K562 (cell line): ENCODE results near the gene MTF1. TPM values are rescaled to one million over a fixed set of nuclear protein-coding genes. Genes with fewer than 3 reads are reported as not detected.

Experiments used
- ATAC-seq: fragments of 200-7000 bp; cut with Tn5 transposase; 3 replicates; pipeline ENCODE4 v1.9.1; 2020; ENCODE audit warnings: moderate library complexity
- BruUV-seq: library from RNA; stranded (reverse); fragments of 400-500 nt; replicated peaks from 2 replicates; lab custom pipeline; 2021; lab: Mats Ljungman, UMichigan
- CTCF ChIA-PET: fragments of 300-600 bp; formaldehyde crosslinking; extraction: SDS; loops from one replicate; lab custom pipeline; 2021; ENCODE audit warnings: low intra/inter-chr PET ratio; lab: Yijun Ruan, JAX
- POLR2A ChIA-PET: fragments of 300-600, 350-650 bp; sonication (Branson Sonifier 250); formaldehyde crosslinking; extraction: SDS; loops from one replicate; lab custom pipeline; 2021; ENCODE audit warnings: antibody characterized with exemption, inconsistent platforms; lab: Yijun Ruan, JAX
- DNase-seq, 4 experiments: peaks; one replicate each; pipeline versions ENCODE4 v3.0.0 to v3.0.0-alpha.2; 2011 to 2018; ENCODE audit warnings: low spot score in 3 of 4, mixed read lengths in 3 of 4; ENCODE audit errors: extremely low read depth in 1 of 4
- FAIRE-seq: peaks from 2 replicates; lab custom pipeline; 2011; peaks lifted over from hg19 to GRCh38; lab: Jason Lieb, UNC
- H2AFZ ChIP-seq: 2 replicates; pipeline ENCODE4 v1.6.0; 2011; ENCODE audit warnings: low read depth, low read length, control low read depth, inconsistent platforms
- H3K27ac ChIP-seq: fragments of 200-600 bp; 3 replicates; pipeline ENCODE4 v1.8.0; 2011; ENCODE audit warnings: low read depth, mild to moderate bottlenecking, control low read depth, inconsistent platforms, low read length, moderate library complexity, mixed read lengths; ENCODE audit errors: extremely low read depth
- H3K27me3 ChIP-seq, 2 experiments: fragments of 300-600 bp in 1 of 2; 2 replicates in 1 of 2; 3 replicates in 1 of 2; pipeline versions ENCODE4 v1.6.0 to v1.8.0; 2011; ENCODE audit warnings: inconsistent platforms in 2 of 2, low read length in 2 of 2, mild to moderate bottlenecking in 1 of 2, mixed read lengths in 1 of 2, moderate library complexity in 1 of 2; ENCODE audit not compliant: control insufficient read depth in 2 of 2, insufficient read depth in 2 of 2
- H3K36me3 ChIP-seq: fragments of 300-600 bp; 3 replicates; pipeline ENCODE4 v1.8.0; 2011; ENCODE audit warnings: mild to moderate bottlenecking, low read length, inconsistent platforms; ENCODE audit not compliant: control insufficient read depth, insufficient read depth
- H3K4me1 ChIP-seq, 2 experiments: fragments of 200-600 bp in 1 of 2; replicated peaks in 1 of 2; 2 replicates in 1 of 2; 3 replicates in 1 of 2; pipeline versions ENCODE4 v1.5.1 to v1.8.0; 2011; ENCODE audit warnings: inconsistent platforms in 2 of 2, low read length in 2 of 2, mild to moderate bottlenecking in 1 of 2, mixed read lengths in 1 of 2, moderate library complexity in 1 of 2; ENCODE audit not compliant: control insufficient read depth in 2 of 2, insufficient read depth in 2 of 2
- H3K4me2 ChIP-seq: 2 replicates; pipeline ENCODE4 v1.6.1; 2011; ENCODE audit warnings: low read length, control low read depth, inconsistent platforms, mixed read lengths; ENCODE audit not compliant: insufficient read depth
- H3K4me3 ChIP-seq: fragments of 200-600 bp; sonication (generic), shearing (Covaris generic); 2 replicates; pipeline ENCODE4 v1.5.1; 2016; ENCODE audit warnings: control low read depth, inconsistent platforms
- H3K79me2 ChIP-seq: fragments of 200-600 bp; 3 replicates; pipeline ENCODE4 v1.8.0; 2011; ENCODE audit warnings: low read length, inconsistent platforms; ENCODE audit not compliant: control insufficient read depth, insufficient read depth
- H3K9ac ChIP-seq, 2 experiments: 2 replicates each; pipeline versions ENCODE4 v1.6.0 to v1.6.1; 2011; ENCODE audit warnings: low read depth in 2 of 2, low read length in 2 of 2, control low read depth in 1 of 2, inconsistent platforms in 1 of 2, mild to moderate bottlenecking in 1 of 2, mixed read lengths in 1 of 2; ENCODE audit not compliant: insufficient read depth in 1 of 2
- H3K9me1 ChIP-seq: one replicate; pipeline ENCODE4 v1.6.0; 2011; ENCODE audit warnings: inconsistent platforms, mild to moderate bottlenecking, low read length, moderate library complexity; ENCODE audit not compliant: control insufficient read depth, insufficient read depth
- H3K9me3 ChIP-seq: replicated peaks from 2 replicates; pipeline ENCODE4 v1.5.1; 2011; ENCODE audit warnings: low read depth, low read length, inconsistent platforms; ENCODE audit not compliant: control insufficient read depth, insufficient read depth
- H4K20me1 ChIP-seq: replicated peaks from 2 replicates; pipeline ENCODE4 v1.6.1; 2011; ENCODE audit warnings: low read length, inconsistent platforms, mixed read lengths; ENCODE audit not compliant: control insufficient read depth, insufficient read depth
- ASH1L ChIP-seq: fragments of 450-650 bp; IDR thresholded peaks from 2 replicates; pipeline ENCODE4 v1.6.1; 2018; ENCODE audit warnings: borderline replicate concordance, mild to moderate bottlenecking, low read depth; ENCODE audit not compliant: partially characterized antibody
- CBFA2T2 ChIP-seq: fragments of 450-650 bp; conservative IDR thresholded peaks from 2 replicates; pipeline ENCODE4 v1.6.1; 2017; ENCODE audit warnings: mild to moderate bottlenecking
- CTBP1 ChIP-seq: fragments of 450-650 bp; IDR thresholded peaks from 2 replicates; pipeline ENCODE4 v1.6.1; 2016; ENCODE audit warnings: borderline replicate concordance
- GABPB1 ChIP-seq: sonication (generic); formaldehyde crosslinking; IDR thresholded peaks from 2 replicates; pipeline ENCODE4 v1.8.0; 2022; ENCODE audit warnings: mild to moderate bottlenecking, missing genetic modification reagents
- HDAC3 ChIP-seq: fragments of 450-650 bp; IDR thresholded peaks from 2 replicates; pipeline ENCODE4 v1.6.1; 2018; ENCODE audit warnings: borderline replicate concordance, mild to moderate bottlenecking, moderate library complexity; ENCODE audit not compliant: partially characterized antibody
- HDAC6 ChIP-seq: IDR thresholded peaks from 2 replicates; pipeline ENCODE4 v1.6.1; 2012; ENCODE audit warnings: low read depth, mild to moderate bottlenecking, control low read depth, inconsistent platforms, low read length, moderate library complexity
- HMGN3 ChIP-seq: IDR thresholded peaks from 2 replicates; pipeline ENCODE4 v1.6.1; 2011; ENCODE audit warnings: borderline replicate concordance, low read depth, mild to moderate bottlenecking, mixed read lengths, low read length; ENCODE audit not compliant: insufficient read length; ENCODE audit errors: extremely low read depth
- KLF16 ChIP-seq: IDR thresholded peaks from 2 replicates; pipeline ENCODE4 v1.6.1; 2016; ENCODE audit warnings: antibody characterized with exemption
- SMARCE1 ChIP-seq: fragments of 450-650 bp; IDR thresholded peaks from 2 replicates; pipeline ENCODE4 v1.7.1; 2016; ENCODE audit warnings: mild to moderate bottlenecking
- ZNF121 ChIP-seq: sonication (generic); formaldehyde crosslinking; conservative IDR thresholded peaks from 2 replicates; pipeline ENCODE4 v1.8.0; 2022; ENCODE audit warnings: missing genetic modification reagents
- ZNF165 ChIP-seq: fragments of 250-450 bp; sonication (Bioruptor Pico); IDR thresholded peaks from 2 replicates; pipeline ENCODE4 v1.4.0; 2020; ENCODE audit warnings: borderline replicate concordance
- ZNF174 ChIP-seq: fragments of 250-450 bp; sonication (Bioruptor Pico); IDR thresholded peaks from 2 replicates; pipeline ENCODE4 v1.4.0; 2020; ENCODE audit warnings: mild to moderate bottlenecking
- WGBS: fragments of 100-300 bp; shearing (Covaris generic); methylation state at CpG from one replicate; pipeline ENCODE4 v1.1.6; 2016; ENCODE audit warnings: low coverage, mixed read lengths; ENCODE audit not compliant: insufficient coverage; ENCODE audit errors: missing lambda C conversion rate; 5-methylcytosine and 5-hydroxymethylcytosine counted together
- in situ Hi-C: fragments of 300-500 bp; cut with MboI; formaldehyde crosslinking; loops from 4 replicates; pipeline ENCODE4 v1.15.0; 2018; ENCODE audit warnings: inconsistent platforms, mixed read lengths
- intact Hi-C: fragments of 100-400 bp; cut with micrococcal nuclease; formaldehyde crosslinking; loops from 2 replicates; pipeline ENCODE4 v1.14.2; 2022
- polyA plus RNA-seq, 8 experiments: library from polyadenylated mRNA; depleted of rRNA in 4 of 8; stranded (reverse) in 5 of 8; unstranded in 3 of 8; fragments of >200 nt; fragmentation: Nextera tagmentation in 2 of 8; fragmentation: Illumina TruSeq in 1 of 8; extraction: Ambion mirVana in 2 of 8; extraction: Trizol in 1 of 8; gene quantifications; 2 replicates each; pipeline versions ENCODE4 v1.2.1 to v1.2.3, GENCODE V29; 2011 to 2014; ENCODE audit warnings: inconsistent platforms in 1 of 8, missing spikeins in 1 of 8
- total RNA-seq, 7 experiments: library from RNA; depleted of rRNA in 6 of 7; stranded (reverse); fragments of >200 nt in 6 of 7; fragmentation: Illumina TruSeq in 2 of 7; extraction: Trizol in 2 of 7; gene quantifications; 2 replicates each; pipeline versions ENCODE4 v1.2.1 to v1.2.3, GENCODE V29; 2011 to 2021; ENCODE audit warnings: low replicate concordance in 1 of 7
- TF ChIP-seq, protein P1 (sequence below): fragments of 450-650 bp; IDR thresholded peaks from one replicate; pipeline ENCODE4 v1.6.1; 2018; ENCODE audit warnings: mild to moderate bottlenecking, moderate library complexity; ENCODE audit not compliant: partially characterized antibody
- TF ChIP-seq, protein P2 (sequence below): fragments of 250-450 bp; sonication (Bioruptor Pico); IDR thresholded peaks from 2 replicates; pipeline ENCODE4 v1.8.0; 2022; ENCODE audit warnings: inconsistent platforms
- TF ChIP-seq, protein P3 (sequence below): sonication (generic); formaldehyde crosslinking; IDR thresholded peaks from 2 replicates; pipeline ENCODE4 v1.8.1; 2023; ENCODE audit warnings: mild to moderate bottlenecking, missing genetic modification reagents

The MTF1 gene
- total and polyA plus RNA-seq, 9 of the 15 experiments (the other 6 are each of a cell fraction or from before 2014, with no cell fraction given), result 1.1 to 12.2 (median 4.3) TPM

DNA sequence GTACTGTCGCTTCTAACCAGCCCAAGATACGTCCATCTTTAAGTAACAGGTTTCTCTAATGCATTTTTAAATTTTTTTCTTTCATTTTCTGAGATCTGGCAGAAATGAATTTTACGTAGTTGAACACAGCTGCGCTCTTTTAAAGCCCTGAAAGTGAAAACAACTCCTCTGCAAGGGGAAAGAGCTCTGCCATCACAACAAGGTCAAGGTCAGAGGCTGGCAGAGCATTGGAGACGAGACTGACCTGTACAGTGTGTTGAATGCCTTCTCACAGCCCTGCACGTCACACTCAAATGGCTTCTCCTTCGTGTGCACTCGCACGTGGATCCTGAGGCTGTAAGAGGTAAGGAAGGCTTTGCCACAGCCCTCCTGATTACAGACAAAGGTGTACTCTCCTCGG lies 19.7 kb downstream of the MTF1 start (continued):
- TF ChIP-seq ZNF165 (CRISPR knock-in tag), result no peak
- no peak for TF ChIP-seq HDAC6
- TF ChIP-seq ASH1L, result no peak
- TF ChIP-seq ZNF121 (CRISPR knock-in tag), result no peak
- TF ChIP-seq, protein P1, sequence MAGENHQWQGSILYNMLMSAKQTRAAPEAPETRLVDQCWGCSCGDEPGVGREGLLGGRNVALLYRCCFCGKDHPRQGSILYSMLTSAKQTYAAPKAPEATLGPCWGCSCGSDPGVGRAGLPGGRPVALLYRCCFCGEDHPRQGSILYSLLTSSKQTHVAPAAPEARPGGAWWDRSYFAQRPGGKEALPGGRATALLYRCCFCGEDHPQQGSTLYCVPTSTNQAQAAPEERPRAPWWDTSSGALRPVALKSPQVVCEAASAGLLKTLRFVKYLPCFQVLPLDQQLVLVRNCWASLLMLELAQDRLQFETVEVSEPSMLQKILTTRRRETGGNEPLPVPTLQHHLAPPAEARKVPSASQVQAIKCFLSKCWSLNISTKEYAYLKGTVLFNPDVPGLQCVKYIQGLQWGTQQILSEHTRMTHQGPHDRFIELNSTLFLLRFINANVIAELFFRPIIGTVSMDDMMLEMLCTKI, result no peak
- TF ChIP-seq HMGN3, result no peak
- no peak for TF ChIP-seq KLF16

DNA sequence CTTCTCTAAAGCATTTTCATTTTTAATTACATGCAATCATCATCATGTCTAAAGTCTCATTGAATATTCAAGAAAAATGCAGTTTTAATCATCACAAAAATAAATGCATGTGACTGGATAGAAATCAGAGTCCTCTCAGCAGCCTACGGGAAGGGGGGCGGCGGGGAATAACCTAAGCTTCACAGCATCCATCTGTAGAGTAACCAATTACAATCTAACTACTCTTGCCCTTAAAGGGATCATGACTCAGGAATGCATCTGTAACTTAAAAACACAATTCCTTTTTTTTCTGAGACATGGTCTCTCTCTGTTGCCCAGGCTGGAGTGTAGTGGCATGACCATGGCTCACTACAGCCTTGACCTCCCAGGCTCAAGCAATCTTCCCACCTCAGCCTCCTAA lies 22.6 kb downstream of the MTF1 start:
- POLR2A ChIA-PET, result interaction anchor here (1.6 kb wide), 1 partner anchor 19 kb away, joined by 4 read pairs; no protein-coding TSS in a partner anchor
- 32% methylated on average over 2 of the region's 3 CpGs for WGBS
- H3K9ac ChIP-seq, result no peak overlapping the region
- TF ChIP-seq, protein P2, sequence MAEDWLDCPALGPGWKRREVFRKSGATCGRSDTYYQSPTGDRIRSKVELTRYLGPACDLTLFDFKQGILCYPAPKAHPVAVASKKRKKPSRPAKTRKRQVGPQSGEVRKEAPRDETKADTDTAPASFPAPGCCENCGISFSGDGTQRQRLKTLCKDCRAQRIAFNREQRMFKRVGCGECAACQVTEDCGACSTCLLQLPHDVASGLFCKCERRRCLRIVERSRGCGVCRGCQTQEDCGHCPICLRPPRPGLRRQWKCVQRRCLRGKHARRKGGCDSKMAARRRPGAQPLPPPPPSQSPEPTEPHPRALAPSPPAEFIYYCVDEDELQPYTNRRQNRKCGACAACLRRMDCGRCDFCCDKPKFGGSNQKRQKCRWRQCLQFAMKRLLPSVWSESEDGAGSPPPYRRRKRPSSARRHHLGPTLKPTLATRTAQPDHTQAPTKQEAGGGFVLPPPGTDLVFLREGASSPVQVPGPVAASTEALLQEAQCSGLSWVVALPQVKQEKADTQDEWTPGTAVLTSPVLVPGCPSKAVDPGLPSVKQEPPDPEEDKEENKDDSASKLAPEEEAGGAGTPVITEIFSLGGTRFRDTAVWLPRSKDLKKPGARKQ (CRISPR knock-in tag), result no peak
- no peak for TF ChIP-seq CTBP1
- no peak for TF ChIP-seq SMARCE1
- TF ChIP-seq HDAC3, result no peak
- no peak for TF ChIP-seq GABPB1 (CRISPR knock-in tag)
- TF ChIP-seq, protein P3, sequence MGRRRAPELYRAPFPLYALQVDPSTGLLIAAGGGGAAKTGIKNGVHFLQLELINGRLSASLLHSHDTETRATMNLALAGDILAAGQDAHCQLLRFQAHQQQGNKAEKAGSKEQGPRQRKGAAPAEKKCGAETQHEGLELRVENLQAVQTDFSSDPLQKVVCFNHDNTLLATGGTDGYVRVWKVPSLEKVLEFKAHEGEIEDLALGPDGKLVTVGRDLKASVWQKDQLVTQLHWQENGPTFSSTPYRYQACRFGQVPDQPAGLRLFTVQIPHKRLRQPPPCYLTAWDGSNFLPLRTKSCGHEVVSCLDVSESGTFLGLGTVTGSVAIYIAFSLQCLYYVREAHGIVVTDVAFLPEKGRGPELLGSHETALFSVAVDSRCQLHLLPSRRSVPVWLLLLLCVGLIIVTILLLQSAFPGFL, result no peak
- no peak for TF ChIP-seq ZNF174 (CRISPR knock-in tag)
- TF ChIP-seq CBFA2T2, result no peak

More for the DNA sequence above, 22.6 kb downstream of the MTF1 start:
- in situ Hi-C loops (no loop called here), intact Hi-C loops (no loop called here)
- H3K27me3 ChIP-seq, result no peaks in the 10 kb centered on the region
- CTCF ChIA-PET, result no interaction called here
- H3K9me3 ChIP-seq, result no peaks in the 10 kb centered on the region
- no peak overlapping the region for H3K4me2 ChIP-seq
- DNase-seq (no peak), FAIRE-seq (no peak), ATAC-seq (no peak)
- H3K27ac ChIP-seq, result no peak overlapping the region
- H4K20me1 ChIP-seq, result no peaks in the 10 kb centered on the region
- H3K79me2 ChIP-seq, result no peaks in the 10 kb centered on the region
- no TSS peak for BruUV-seq
- H2AFZ ChIP-seq, result no peak overlapping the region
- no peak overlapping the region for H3K4me3 ChIP-seq
- H3K36me3 ChIP-seq, result peaks cover 73% of the 10 kb centered on the region
- no peaks in the 10 kb centered on the region for H3K9me1 ChIP-seq
- H3K4me1 ChIP-seq, result no peaks in the 10 kb centered on the region
